Stomach (tissue), 9 donors: ENCODE measurements around the gene CADM3. TPM values are rescaled to one million over a fixed set of nuclear protein-coding genes. Genes with fewer than 3 reads are reported as not detected.

ENCODE experiments used
- DNase-seq, 2 donors: peaks; one replicate each; pipeline versions ENCODE4 v3.0.0 to v3.0.0-alpha.2; 2013 to 2019
- H3K27ac ChIP-seq, 5 donors: fragments of 200-600 bp in 4 of 5; sonication (generic) in 4 of 5; one replicate each; pipeline ENCODE4 v1.5.1; 2013 to 2019; ENCODE audit warnings: mild to moderate bottlenecking in 1 of 5, moderate library complexity in 1 of 5
- H3K27me3 ChIP-seq, 3 donors: fragments of 200-600 bp; sonication (generic); one replicate each; pipeline ENCODE4 v1.5.1; 2017 to 2019; ENCODE audit warnings: mixed run types in 1 of 3
- H3K36me3 ChIP-seq, 4 donors: fragments of 200-600 bp; sonication (generic); 1 replicate in 3 of 4; 2 replicates in 1 of 4; pipeline ENCODE4 v1.5.1; 2016 to 2019
- H3K4me1 ChIP-seq, 4 donors: fragments of 200-600 bp; sonication (generic); one replicate each; pipeline ENCODE4 v1.5.1; 2016 to 2019
- H3K4me3 ChIP-seq, 4 donors: fragments of 200-600 bp; sonication (generic) in 3 of 4; one replicate each; pipeline ENCODE4 v1.5.1; 2016 to 2019; ENCODE audit warnings: mild to moderate bottlenecking in 1 of 4
- H3K9me3 ChIP-seq, 4 donors: fragments of 200-600 bp; sonication (generic); one replicate each; pipeline ENCODE4 v1.5.1; 2016 to 2019
- EP300 ChIP-seq: sonication (generic); formaldehyde crosslinking; IDR thresholded peaks from one replicate; pipeline ENCODE4 v1.6.1; 2017; ENCODE audit warnings: antibody characterized with exemption
- POLR2A ChIP-seq, 4 donors: fragments of 450-650 bp; IDR thresholded peaks; one replicate each; pipeline ENCODE4 v1.6.1; 2016; ENCODE audit warnings: antibody characterized with exemption in 4 of 4, control low read depth in 2 of 4, mild to moderate bottlenecking in 1 of 4, moderate library complexity in 1 of 4
- POLR2AphosphoS5 ChIP-seq, 3 donors: sonication (generic); formaldehyde crosslinking; IDR thresholded peaks; one replicate each; pipeline ENCODE4 v1.6.1; 2016; ENCODE audit warnings: antibody characterized with exemption in 3 of 3
- WGBS, 5 donors: extraction: QIAGEN DNeasy Blood & Tissue Kit in 3 of 5; methylation state at CpG; one replicate each; pipeline versions ENCODE4 v1.1.5 to v1.1.7; 2013 to 2018; 5-methylcytosine and 5-hydroxymethylcytosine counted together
- intact Hi-C: fragments of 100-400 bp; cut with DNase I; formaldehyde crosslinking; loops from one replicate; pipeline ENCODE4 v1.15.1; 2023; ENCODE audit warnings: low total_unique reads
- polyA plus RNA-seq, 3 donors: library from polyadenylated mRNA; stranded (reverse); fragments of 200-250 nt; gene quantifications; one replicate each; pipeline ENCODE4 v1.2.3, GENCODE V29; 2013
- total RNA-seq, 5 donors: library from RNA; depleted of rRNA; stranded (reverse); fragments of >200 nt; gene quantifications; one replicate each; pipeline versions ENCODE4 v1.1.0 to v1.2.3, GENCODE V29; 2014 to 2016
- TF ChIP-seq, protein P1 (sequence below), 7 experiments: fragments of 450-650 bp in 4 of 7; fragments of 200-600 bp in 3 of 7; sonication (generic) in 3 of 7; IDR thresholded peaks; one replicate each; pipeline ENCODE4 v1.5.1; 2016 to 2019; ENCODE audit warnings: antibody characterized with exemption in 7 of 7, control low read depth in 2 of 7, mild to moderate bottlenecking in 1 of 7
- donor health status: healthy with polysubstance abuse.
- donor health status: Bipolar disorder and iron deficiency.
- donor health status: healthy.

CADM3 gene
- total and polyA plus RNA-seq, 8 donors: 1.8 to 10.3 (median 5.8) TPM

DNA sequence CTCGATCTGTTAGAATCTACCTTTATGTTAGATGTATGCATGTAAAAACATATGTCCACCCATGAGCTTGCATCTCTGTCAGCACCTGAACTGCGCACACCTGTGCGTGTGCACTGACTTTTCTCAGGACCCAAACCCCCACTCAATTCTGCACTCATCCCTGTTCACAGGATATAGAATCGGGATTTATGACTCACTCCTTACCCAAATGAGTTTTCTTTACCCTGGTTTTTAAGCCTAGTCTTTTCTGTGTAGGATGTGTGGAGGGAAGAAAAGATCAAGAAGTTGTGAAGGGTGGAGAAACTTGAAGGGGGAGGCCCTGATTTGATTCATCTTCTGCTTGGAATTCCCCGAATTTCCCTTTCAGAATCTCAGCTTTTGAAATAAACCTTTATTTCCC, 35.7 kb downstream of the CADM3 start:
- WGBS, 5 donors: 76 to 86% (median 84%) methylated on average over 5 of the region's 5 CpGs
- peaks cover 0 to 89% (median 25%) of the 10 kb centered on the region in 3 donors for H3K27me3 ChIP-seq

DNA sequence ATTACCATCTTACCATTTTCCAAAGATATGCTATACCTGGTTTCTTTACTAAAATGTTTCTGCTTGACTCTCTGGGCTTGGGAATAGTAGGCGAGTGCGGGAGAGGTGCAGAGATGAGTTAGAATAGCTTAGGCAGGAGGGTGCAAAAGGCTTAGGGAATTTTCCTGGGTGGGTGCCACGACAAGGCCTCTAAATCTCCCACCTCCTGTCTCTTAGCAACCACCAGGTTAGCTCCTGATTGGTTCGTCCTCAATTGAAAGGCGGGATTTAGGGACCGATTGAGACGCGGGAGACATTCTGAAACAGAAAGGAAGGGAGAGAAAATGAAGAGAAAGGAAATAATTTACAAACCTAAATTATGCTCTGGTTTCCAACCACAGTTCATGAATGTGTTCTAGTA, 36.4 kb downstream of the CADM3 start:
- DNase-seq: peak in 1 of 2 donors; percentile 16
- Histone ChIP-seq H3K27me3 (peaks cover 0 to 89% (median 25%) of the 10 kb centered on the region in 3 donors), H3K36me3 (no peaks in the 10 kb centered on the region), H3K4me3 (peak overlapping the region in 1 of 4 donors; percentile 17), H3K27ac (no peak overlapping the region), H3K4me1 (peaks cover 0 to 6% (median 0%) of the 10 kb centered on the region in 4 donors), H3K9me3 (no peaks in the 10 kb centered on the region)
- 29 to 34% (median 31%) methylated on average over 8 of the region's 8 CpGs for WGBS, 5 donors
- intact Hi-C loops: no loop called here
- TF ChIP-seq POLR2AphosphoS5 (IDR thresholded peaks at IDR 0.05) (no peak), EP300 (no peak), POLR2A (IDR thresholded peaks at IDR 0.05) (no peak)
- TF ChIP-seq, protein P1, sequence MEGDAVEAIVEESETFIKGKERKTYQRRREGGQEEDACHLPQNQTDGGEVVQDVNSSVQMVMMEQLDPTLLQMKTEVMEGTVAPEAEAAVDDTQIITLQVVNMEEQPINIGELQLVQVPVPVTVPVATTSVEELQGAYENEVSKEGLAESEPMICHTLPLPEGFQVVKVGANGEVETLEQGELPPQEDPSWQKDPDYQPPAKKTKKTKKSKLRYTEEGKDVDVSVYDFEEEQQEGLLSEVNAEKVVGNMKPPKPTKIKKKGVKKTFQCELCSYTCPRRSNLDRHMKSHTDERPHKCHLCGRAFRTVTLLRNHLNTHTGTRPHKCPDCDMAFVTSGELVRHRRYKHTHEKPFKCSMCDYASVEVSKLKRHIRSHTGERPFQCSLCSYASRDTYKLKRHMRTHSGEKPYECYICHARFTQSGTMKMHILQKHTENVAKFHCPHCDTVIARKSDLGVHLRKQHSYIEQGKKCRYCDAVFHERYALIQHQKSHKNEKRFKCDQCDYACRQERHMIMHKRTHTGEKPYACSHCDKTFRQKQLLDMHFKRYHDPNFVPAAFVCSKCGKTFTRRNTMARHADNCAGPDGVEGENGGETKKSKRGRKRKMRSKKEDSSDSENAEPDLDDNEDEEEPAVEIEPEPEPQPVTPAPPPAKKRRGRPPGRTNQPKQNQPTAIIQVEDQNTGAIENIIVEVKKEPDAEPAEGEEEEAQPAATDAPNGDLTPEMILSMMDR (IDR thresholded peaks at IDR 0.05): no peak

More for the DNA sequence above, 35.7 kb downstream of the CADM3 start:
- Histone ChIP-seq H3K27ac (no peak overlapping the region), H3K4me1 (peaks cover 0 to 6% (median 0%) of the 10 kb centered on the region in 4 donors), H3K4me3 (peak overlapping the region in 1 of 4 donors; percentile 17), H3K9me3 (no peaks in the 10 kb centered on the region), H3K36me3 (no peaks in the 10 kb centered on the region)
- intact Hi-C loops: no loop called here
- no peak for DNase-seq
- no peak for TF ChIP-seq EP300
- TF ChIP-seq, protein P1 (IDR thresholded peaks at IDR 0.05): no peak
- no peak for TF ChIP-seq POLR2AphosphoS5 (IDR thresholded peaks at IDR 0.05)
- no peak for TF ChIP-seq POLR2A (IDR thresholded peaks at IDR 0.05)

DNA sequence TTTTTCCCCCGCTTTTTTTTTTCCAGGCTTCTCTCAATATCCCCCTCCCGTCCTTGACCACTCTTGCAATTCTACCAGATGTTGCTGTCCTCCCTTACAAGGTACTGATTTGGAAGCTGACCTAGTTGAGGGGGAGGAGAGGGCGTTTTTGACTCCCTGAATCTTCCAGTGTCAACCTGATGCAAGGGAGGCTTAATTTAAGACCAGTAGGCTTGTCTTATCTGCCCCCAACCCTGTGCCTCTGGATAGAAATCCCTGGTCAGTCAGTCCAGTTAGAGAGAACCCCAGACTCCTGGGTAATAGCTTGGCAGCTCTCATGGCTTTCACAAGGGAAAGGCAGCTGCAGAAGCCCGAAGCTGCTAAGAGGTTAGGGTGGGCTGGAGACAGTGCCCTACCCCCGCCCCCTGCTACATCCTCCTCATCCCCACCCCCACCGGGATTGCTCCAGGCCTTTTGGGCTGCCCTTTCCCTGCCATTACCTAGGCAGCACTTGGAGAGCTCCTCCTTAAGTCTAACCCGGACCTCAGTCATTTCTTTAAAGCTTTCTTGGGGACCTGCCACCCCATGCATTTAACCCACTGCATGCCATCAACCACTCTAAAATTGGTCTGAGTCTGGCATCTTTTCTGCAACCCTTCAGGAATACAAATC, 36.9 kb downstream of the CADM3 start:
- no peak for TF ChIP-seq POLR2A (IDR thresholded peaks at IDR 0.05)
- TF ChIP-seq EP300: no peak
- TF ChIP-seq, protein P1 (IDR thresholded peaks at IDR 0.05): no peak
- TF ChIP-seq POLR2AphosphoS5 (IDR thresholded peaks at IDR 0.05): no peak
- no peak overlapping the region for H3K27ac ChIP-seq
- intact Hi-C loops: no loop called here
- H3K27me3 ChIP-seq: peaks cover 0 to 88% (median 25%) of the 10 kb centered on the region in 3 donors
- H3K4me3 ChIP-seq: peak overlapping the region in 1 of 4 donors; percentile 1
- peak in 1 of 2 donors; percentile 19 for DNase-seq
- 4 to 15% (median 7%) methylated on average over 7 of the region's 7 CpGs for WGBS, 5 donors
- no peaks in the 10 kb centered on the region for H3K9me3 ChIP-seq
- no peaks in the 10 kb centered on the region for H3K36me3 ChIP-seq
- peaks cover 0 to 6% (median 0%) of the 10 kb centered on the region in 4 donors for H3K4me1 ChIP-seq

DNA sequence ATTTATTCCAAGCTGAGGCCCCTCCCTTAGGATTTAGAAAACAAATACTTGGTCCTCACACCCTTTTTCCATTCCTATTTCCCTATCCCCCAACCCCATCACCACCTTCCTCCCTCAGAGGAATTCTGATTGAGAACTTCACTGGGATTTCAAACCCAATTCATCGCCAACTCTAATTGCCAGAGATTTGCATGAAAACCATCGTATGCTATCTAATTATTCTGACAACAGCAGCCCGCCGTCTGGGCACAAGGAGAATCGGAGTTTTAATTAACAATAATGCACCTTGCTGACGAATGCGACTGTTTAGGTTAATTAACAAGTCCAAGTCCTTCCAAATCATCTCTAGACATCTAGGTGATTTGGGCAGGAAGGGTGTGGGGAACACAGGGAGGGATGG, 37.6 kb downstream of the CADM3 start:
- intact Hi-C loops: no loop called here
- no peak for TF ChIP-seq EP300
- no peak for TF ChIP-seq POLR2A (IDR thresholded peaks at IDR 0.05)
- TF ChIP-seq, protein P1 (IDR thresholded peaks at IDR 0.05): no peak
- TF ChIP-seq POLR2AphosphoS5 (IDR thresholded peaks at IDR 0.05): no peak
- DNase-seq: no peak
- WGBS, 5 donors: 73 to 82% (median 80%) methylated on average over 7 of the region's 7 CpGs
- no peaks in the 10 kb centered on the region for H3K36me3 ChIP-seq
- H3K9me3 ChIP-seq: no peaks in the 10 kb centered on the region
- no peak overlapping the region for H3K27ac ChIP-seq
- H3K4me3 ChIP-seq: no peak overlapping the region
- H3K4me1 ChIP-seq: peaks cover 0 to 6% (median 0%) of the 10 kb centered on the region in 4 donors
- H3K27me3 ChIP-seq: peaks cover 0 to 81% (median 25%) of the 10 kb centered on the region in 3 donors
